ENCODE results near the gene GSTO2. TPM values are rescaled to one million over a fixed set of nuclear protein-coding genes. Genes with fewer than 3 reads are reported as not detected.
A peak's percentile ranks its signal among the peaks of the same experiment; 100 is the strongest.

GSTO2 gene
- total and polyA plus RNA-seq, 2 of the 13 experiments (the other 11 are each of a cell fraction or from before 2014, with no cell fraction given): 2.1 to 7.9 TPM

DNA sequence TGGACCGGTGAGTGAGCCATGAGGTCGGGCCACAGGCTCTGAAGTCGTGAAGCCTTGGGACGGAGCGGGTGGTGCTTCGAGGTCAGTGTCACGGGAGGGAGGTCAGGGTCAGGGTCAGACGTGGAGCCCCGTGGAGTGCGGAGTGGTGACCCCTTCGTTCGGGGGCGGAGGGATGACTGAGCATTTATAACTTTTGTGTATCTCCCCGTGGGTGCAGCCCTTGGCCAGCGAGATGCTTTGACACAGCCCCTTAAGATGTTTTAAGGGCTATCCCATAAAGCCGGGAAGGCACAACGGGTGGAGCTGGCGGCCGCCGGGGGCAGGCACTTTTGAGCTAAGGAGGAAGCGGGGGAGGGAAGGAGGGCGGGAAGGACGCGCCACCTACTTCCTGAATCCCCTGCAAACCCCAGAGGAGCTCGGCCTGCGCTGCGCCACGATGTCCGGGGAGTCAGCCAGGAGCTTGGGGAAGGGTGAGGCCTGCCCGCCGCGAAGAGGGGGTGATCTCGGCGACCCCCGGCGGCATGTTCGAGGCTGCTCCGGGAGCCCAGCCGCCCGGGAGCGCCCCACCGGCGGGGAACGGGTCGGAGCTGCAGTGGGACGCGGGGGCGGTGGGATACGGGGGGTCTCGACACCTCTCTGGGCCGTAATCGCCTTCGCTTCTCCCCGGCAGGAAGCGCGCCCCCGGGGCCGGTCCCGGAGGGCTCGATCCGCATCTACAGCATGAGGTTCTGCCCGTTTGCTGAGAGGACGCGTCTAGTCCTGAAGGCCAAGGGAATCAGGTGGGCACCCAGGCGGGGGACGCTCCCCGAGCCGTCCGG, 14.3 kb upstream of the GSTO2 start, which contains the start of gene GSTO1 (continued):
- TF ChIP-seq ZNF512B (CRISPR knock-in tag; IDR thresholded peaks at IDR 0.05; ENCODE audit: borderline replicate concordance): peak; percentile 67; the same call in 1 of the 2 replicates
- no peak; the same call in 1 of the 2 replicates for TF ChIP-seq MED1 (CRISPR knock-in tag; IDR thresholded peaks at IDR 0.05)
- TF ChIP-seq PITX1 (CRISPR knock-in tag; IDR thresholded peaks at IDR 0.05): peak; percentile 40; the same call in 1 of the 2 replicates
- TF ChIP-seq, protein P1, sequence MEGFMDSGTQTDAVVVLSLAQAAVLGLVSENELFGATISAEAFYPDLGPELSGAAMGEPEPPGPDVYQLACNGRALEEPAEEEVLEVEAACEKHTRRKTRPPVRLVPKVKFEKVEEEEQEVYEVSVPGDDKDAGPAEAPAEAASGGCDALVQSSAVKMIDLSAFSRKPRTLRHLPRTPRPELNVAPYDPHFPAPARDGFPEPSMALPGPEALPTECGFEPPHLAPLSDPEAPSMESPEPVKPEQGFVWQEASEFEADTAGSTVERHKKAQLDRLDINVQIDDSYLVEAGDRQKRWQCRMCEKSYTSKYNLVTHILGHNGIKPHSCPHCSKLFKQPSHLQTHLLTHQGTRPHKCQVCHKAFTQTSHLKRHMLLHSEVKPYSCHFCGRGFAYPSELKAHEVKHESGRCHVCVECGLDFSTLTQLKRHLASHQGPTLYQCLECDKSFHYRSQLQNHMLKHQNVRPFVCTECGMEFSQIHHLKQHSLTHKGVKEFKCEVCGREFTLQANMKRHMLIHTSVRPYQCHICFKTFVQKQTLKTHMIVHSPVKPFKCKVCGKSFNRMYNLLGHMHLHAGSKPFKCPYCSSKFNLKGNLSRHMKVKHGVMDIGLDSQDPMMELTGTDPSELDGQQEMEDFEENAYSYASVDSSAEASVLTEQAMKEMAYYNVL (CRISPR knock-in tag; IDR thresholded peaks at IDR 0.05; ENCODE audit: borderline replicate concordance): no peak
- TF ChIP-seq RFXAP (CRISPR knock-in tag; IDR thresholded peaks at IDR 0.05; ENCODE audit: borderline replicate concordance): no peak
- TF ChIP-seq, protein P2, sequence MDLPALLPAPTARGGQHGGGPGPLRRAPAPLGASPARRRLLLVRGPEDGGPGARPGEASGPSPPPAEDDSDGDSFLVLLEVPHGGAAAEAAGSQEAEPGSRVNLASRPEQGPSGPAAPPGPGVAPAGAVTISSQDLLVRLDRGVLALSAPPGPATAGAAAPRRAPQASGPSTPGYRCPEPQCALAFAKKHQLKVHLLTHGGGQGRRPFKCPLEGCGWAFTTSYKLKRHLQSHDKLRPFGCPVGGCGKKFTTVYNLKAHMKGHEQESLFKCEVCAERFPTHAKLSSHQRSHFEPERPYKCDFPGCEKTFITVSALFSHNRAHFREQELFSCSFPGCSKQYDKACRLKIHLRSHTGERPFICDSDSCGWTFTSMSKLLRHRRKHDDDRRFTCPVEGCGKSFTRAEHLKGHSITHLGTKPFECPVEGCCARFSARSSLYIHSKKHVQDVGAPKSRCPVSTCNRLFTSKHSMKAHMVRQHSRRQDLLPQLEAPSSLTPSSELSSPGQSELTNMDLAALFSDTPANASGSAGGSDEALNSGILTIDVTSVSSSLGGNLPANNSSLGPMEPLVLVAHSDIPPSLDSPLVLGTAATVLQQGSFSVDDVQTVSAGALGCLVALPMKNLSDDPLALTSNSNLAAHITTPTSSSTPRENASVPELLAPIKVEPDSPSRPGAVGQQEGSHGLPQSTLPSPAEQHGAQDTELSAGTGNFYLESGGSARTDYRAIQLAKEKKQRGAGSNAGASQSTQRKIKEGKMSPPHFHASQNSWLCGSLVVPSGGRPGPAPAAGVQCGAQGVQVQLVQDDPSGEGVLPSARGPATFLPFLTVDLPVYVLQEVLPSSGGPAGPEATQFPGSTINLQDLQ (CRISPR knock-in tag; IDR thresholded peaks at IDR 0.05): peak; percentile 75; the same call in 1 of the 2 replicates
- no peak; the same call in 1 of the 2 replicates for TF ChIP-seq SATB2 (CRISPR knock-in tag; IDR thresholded peaks at IDR 0.05)
- peak; percentile 75; the same call in 1 of the 2 replicates for TF ChIP-seq ZBTB42 (CRISPR knock-in tag; IDR thresholded peaks at IDR 0.05)
- no peak for TF ChIP-seq ZNF616 (CRISPR knock-in tag; IDR thresholded peaks at IDR 0.05; ENCODE audit: low read depth)
- no peak for TF ChIP-seq ZFYVE20 (CRISPR knock-in tag; IDR thresholded peaks at IDR 0.05; ENCODE audit: borderline replicate concordance, low read depth)
- 0 out of 2 replicates have a peak, but pooled peaks have one; percentile 56 for TF ChIP-seq ETV6 (CRISPR knock-in tag; conservative IDR thresholded peaks at IDR 0.05)
- peak; percentile 18; the same call in 1 of the 2 replicates for TF ChIP-seq CSRNP1 (CRISPR knock-in tag; IDR thresholded peaks at IDR 0.05)
- peak; percentile 86 for TF ChIP-seq ZNF280B (CRISPR knock-in tag; IDR thresholded peaks at IDR 0.05; ENCODE audit: borderline replicate concordance)
- TF ChIP-seq ZNF225 (CRISPR knock-in tag; IDR thresholded peaks at IDR 0.05): no peak
- TF ChIP-seq HMG20B (CRISPR knock-in tag; conservative IDR thresholded peaks at IDR 0.05): no peak
- TF ChIP-seq ZNF331 (CRISPR knock-in tag; IDR thresholded peaks at IDR 0.05): 0 out of 2 replicates have a peak, but pooled peaks have one; percentile 8
- no peak for TF ChIP-seq U2AF2 (IDR thresholded peaks at IDR 0.05; ENCODE audit: low read depth, low read length)

All from HepG2 (cell line).